Esophagus muscularis mucosa (tissue), 4 donors: ENCODE data around the gene WNT7A. TPM values are rescaled to one million over a fixed set of nuclear protein-coding genes. Genes with fewer than 3 reads are reported as not detected.

Source experiments
- DNase-seq: peaks from one replicate; pipeline ENCODE4 v3.0.0-alpha.2; 2017; ENCODE audit errors: extremely low spot score
- H3K27ac ChIP-seq, 4 donors: fragments of 200-600 bp; sonication (generic); replicated peaks in 1 of 4; 1 replicate in 3 of 4; 2 replicates in 1 of 4; pipeline ENCODE4 v1.5.1; 2016 to 2019; ENCODE audit warnings: mild to moderate bottlenecking in 1 of 4
- H3K27me3 ChIP-seq, 4 donors: fragments of 200-600 bp; sonication (generic); one replicate each; pipeline versions ENCODE4 v1.5.1 to v1.6.0; 2016 to 2019
- H3K36me3 ChIP-seq, 4 donors: fragments of 200-600 bp; sonication (generic); one replicate each; pipeline ENCODE4 v1.5.1; 2016 to 2019
- H3K4me1 ChIP-seq, 4 donors: fragments of 200-600 bp; sonication (generic); one replicate each; pipeline ENCODE4 v1.5.1; 2016 to 2019
- H3K4me3 ChIP-seq, 4 donors: fragments of 200-600 bp; sonication (generic); 1 replicate in 2 of 4; 2 replicates in 2 of 4; pipeline ENCODE4 v1.5.1; 2016 to 2019; ENCODE audit warnings: mild to moderate bottlenecking in 4 of 4, moderate library complexity in 1 of 4
- H3K9me3 ChIP-seq, 4 donors: fragments of 200-600 bp; sonication (generic); 1 replicate in 3 of 4; 2 replicates in 1 of 4; pipeline ENCODE4 v1.5.1; 2016 to 2019
- CTCF ChIP-seq, 3 experiments: fragments of 200-600 bp in 2 of 3; fragments of 450-650 bp in 1 of 3; sonication (generic) in 2 of 3; IDR thresholded peaks; one replicate each; pipeline ENCODE4 v1.5.1; 2017 to 2019; ENCODE audit warnings: antibody characterized with exemption in 3 of 3, mild to moderate bottlenecking in 2 of 3, moderate library complexity in 1 of 3
- EP300 ChIP-seq: sonication (generic); formaldehyde crosslinking; IDR thresholded peaks from one replicate; pipeline ENCODE4 v1.6.1; 2017; ENCODE audit warnings: antibody characterized with exemption
- POLR2A ChIP-seq: fragments of 450-650 bp; IDR thresholded peaks from one replicate; pipeline ENCODE4 v1.6.1; 2017; ENCODE audit warnings: antibody characterized with exemption, moderate library complexity, mild to moderate bottlenecking, low read depth
- POLR2AphosphoS5 ChIP-seq, 2 donors: sonication (generic); formaldehyde crosslinking; IDR thresholded peaks; one replicate each; pipeline ENCODE4 v1.6.1; 2017; ENCODE audit warnings: antibody characterized with exemption in 2 of 2
- WGBS: methylation state at CpG from one replicate; pipeline ENCODE4 v1.1.5; 2018; 5-methylcytosine and 5-hydroxymethylcytosine counted together
- intact Hi-C: fragments of 100-400 bp; cut with DNase I; formaldehyde crosslinking; loops from one replicate; pipeline ENCODE4 v1.15.1; 2023
- total RNA-seq, 4 donors: library from RNA; depleted of rRNA; stranded (reverse); fragments of >200 nt; gene quantifications; one replicate each; pipeline versions ENCODE4 v1.1.0 to v1.2.1, GENCODE V29; 2016

The WNT7A gene
- total RNA-seq, 4 donors from 2014 or later = not detected

- Histone ChIP-seq H3K9me3 (peaks cover 0 to 51% (median 38%) of the 10 kb centered on the region in 4 donors), H3K4me1 (no peaks in the 10 kb centered on the region), H3K36me3 (no peaks in the 10 kb centered on the region), H3K27ac (no peak overlapping the region), H3K4me3 (no peak overlapping the region), H3K27me3 (no peaks in the 10 kb centered on the region)
- intact Hi-C loops = no loop called here
- DNase-seq = no peak
- no peak for TF ChIP-seq POLR2A
- no peak for TF ChIP-seq EP300
- no peak for TF ChIP-seq POLR2AphosphoS5 (IDR thresholded peaks at IDR 0.05)
- TF ChIP-seq CTCF (IDR thresholded peaks at IDR 0.05) = no peak
- WGBS = 48% methylated on average over 11 of the region's 11 CpGs
Observed at GRCh38 chr3:13812034-13812471, 67.8 kb downstream of the WNT7A start.

- no peak for DNase-seq
- 61% methylated on average over 7 of the region's 8 CpGs for WGBS
Observed at GRCh38 chr3:13811614-13812013, 68.3 kb downstream of the WNT7A start.

GRCh38 chr3:13808550-13808949, 71.3 kb downstream of the WNT7A start:
- Histone ChIP-seq H3K4me3 (no peak overlapping the region), H3K27ac (no peak overlapping the region), H3K4me1 (no peaks in the 10 kb centered on the region), H3K9me3 (peaks cover 0 to 29% (median 14%) of the 10 kb centered on the region in 4 donors), H3K36me3 (no peaks in the 10 kb centered on the region), H3K27me3 (no peaks in the 10 kb centered on the region)
- DNase-seq = no peak
- intact Hi-C loops = no loop called here
- WGBS = 78% methylated on average over 8 of the region's 8 CpGs
- TF ChIP-seq POLR2AphosphoS5 (IDR thresholded peaks at IDR 0.05) = no peak

More at GRCh38 chr3:13811614-13812013, 68.3 kb downstream of the WNT7A start:
- Histone ChIP-seq H3K4me1 (no peaks in the 10 kb centered on the region), H3K9me3 (peaks cover 0 to 48% (median 39%) of the 10 kb centered on the region in 4 donors), H3K4me3 (no peak overlapping the region), H3K27ac (no peak overlapping the region), H3K36me3 (no peaks in the 10 kb centered on the region), H3K27me3 (no peaks in the 10 kb centered on the region)
- TF ChIP-seq EP300 (no peak), POLR2AphosphoS5 (IDR thresholded peaks at IDR 0.05) (no peak), POLR2A (no peak), CTCF (IDR thresholded peaks at IDR 0.05) (no peak)
- intact Hi-C loops = no loop called here

GRCh38 chr3:13801361-13802204, 78.3 kb downstream of the WNT7A start:
- Histone ChIP-seq H3K36me3 (no peaks in the 10 kb centered on the region), H3K9me3 (peaks cover 0 to 22% (median 2%) of the 10 kb centered on the region in 4 donors), H3K4me3 (no peak overlapping the region), H3K27ac (no peak overlapping the region), H3K4me1 (no peaks in the 10 kb centered on the region), H3K27me3 (peaks cover 0 to 15% (median 0%) of the 10 kb centered on the region in 4 donors)
- 85% methylated on average over 15 of the region's 15 CpGs for WGBS
- intact Hi-C loops = no loop called here
- no peak for DNase-seq
- TF ChIP-seq CTCF (IDR thresholded peaks at IDR 0.05) = no peak
- TF ChIP-seq POLR2A = no peak
- no peak for TF ChIP-seq EP300

- peaks cover 0 to 8% (median 0%) of the 10 kb centered on the region in 4 donors for H3K9me3 ChIP-seq
- H3K4me3 ChIP-seq = no peak overlapping the region
- no peak overlapping the region for H3K27ac ChIP-seq
- intact Hi-C loops = no loop called here
- no peaks in the 10 kb centered on the region for H3K4me1 ChIP-seq
- H3K27me3 ChIP-seq = peaks cover 0 to 29% (median 0%) of the 10 kb centered on the region in 4 donors
- no peaks in the 10 kb centered on the region for H3K36me3 ChIP-seq
- WGBS = 80% methylated on average over 6 of the region's 6 CpGs
- no peak for DNase-seq
- TF ChIP-seq CTCF (IDR thresholded peaks at IDR 0.05) = no peak
- TF ChIP-seq EP300 = no peak
- no peak for TF ChIP-seq POLR2A
- no peak for TF ChIP-seq POLR2AphosphoS5 (IDR thresholded peaks at IDR 0.05)
Observed at GRCh38 chr3:13800064-13800463, 79.8 kb downstream of the WNT7A start.
